Adrenal gland (tissue), 12 donors: ENCODE data around the gene ANKRD7. TPM values are rescaled to one million over a fixed set of nuclear protein-coding genes. Genes with fewer than 3 reads are reported as not detected.

Experiments used
- DNase-seq, 7 donors: peaks; one replicate each; pipeline ENCODE4 v3.0.0-alpha.2; 2019 to 2020
- H3K27ac ChIP-seq, 5 donors: fragments of 200-600 bp; sonication (generic) in 4 of 5; 1 replicate in 3 of 5; 2 replicates in 2 of 5; pipeline versions ENCODE4 v1.5.1 to v1.8.0; 2016 to 2020; ENCODE audit warnings: mild to moderate bottlenecking in 1 of 5
- H3K27me3 ChIP-seq: fragments of 200-600 bp; 2 replicates; pipeline ENCODE4 v1.8.0; 2021
- H3K36me3 ChIP-seq, 2 donors: fragments of 200-600 bp; replicated peaks in 1 of 2; 1 replicate in 1 of 2; 2 replicates in 1 of 2; pipeline versions ENCODE4 v1.5.1 to v1.8.0; 2018 to 2022
- H3K4me1 ChIP-seq, 2 donors: fragments of 200-600 bp; replicated peaks in 1 of 2; 1 replicate in 1 of 2; 2 replicates in 1 of 2; pipeline versions ENCODE4 v1.5.1 to v1.8.0; 2018 to 2021
- H3K4me3 ChIP-seq, 4 donors: fragments of 200-600 bp; sonication (generic) in 3 of 4; one replicate each; pipeline ENCODE4 v1.5.1; 2016 to 2018
- H3K9me3 ChIP-seq, 3 donors: fragments of 200-600 bp; sonication (generic) in 1 of 3; replicated peaks in 1 of 3; 1 replicate in 2 of 3; 2 replicates in 1 of 3; pipeline versions ENCODE4 v1.5.1 to v1.8.0; 2016 to 2021
- POLR2A ChIP-seq, 2 donors: fragments of 450-650 bp; IDR thresholded peaks; one replicate each; pipeline ENCODE4 v1.6.1; 2017; ENCODE audit warnings: antibody characterized with exemption in 2 of 2, mild to moderate bottlenecking in 2 of 2, moderate library complexity in 1 of 2
- WGBS, 4 donors: extraction: QIAGEN DNeasy Blood & Tissue Kit in 2 of 4; methylation state at CpG; one replicate each; pipeline versions ENCODE4 v1.1.5 to v1.1.7; 2013 to 2017; 5-methylcytosine and 5-hydroxymethylcytosine counted together
- intact Hi-C, 2 donors: fragments of 100-400 bp; cut with DNase I; formaldehyde crosslinking; loops; one replicate each; pipeline versions ENCODE4 v1.14.1 to v1.15.0; 2022 to 2023
- polyA plus RNA-seq, 3 donors: library from polyadenylated mRNA; stranded (reverse); fragments of 200-250 nt in 2 of 3; fragments of 350-450 nt in 1 of 3; fragmentation: Illumina TruSeq in 1 of 3; extraction: RNeasy Lipid Tissue Mini Kit (QIAGEN cat#74804) in 1 of 3; gene quantifications; one replicate each; pipeline ENCODE4 v1.2.3, GENCODE V29; 2013 to 2014
- total RNA-seq, 9 donors: library from RNA; depleted of rRNA in 4 of 9; stranded (reverse); fragments of >200 nt in 4 of 9; fragments of 120-200 nt in 1 of 9; fragmentation: NEBNext Ultra II Directional in 1 of 9; extraction: Animal tissue kit (Norgen Biotek cat#: 25700) in 1 of 9; gene quantifications; one replicate each; pipeline versions ENCODE4 v1.1.0 to v1.2.4, GENCODE V29; 2013 to 2023
- TF ChIP-seq, protein P1 (sequence below), 6 experiments: fragments of 450-650 bp in 4 of 6; fragments of 200-600 bp in 2 of 6; sonication (generic) in 1 of 6; IDR thresholded peaks; 1 replicate in 5 of 6; 2 replicates in 1 of 6; pipeline versions ENCODE4 v1.5.1 to v1.8.0; 2016 to 2021; ENCODE audit warnings: antibody characterized with exemption in 6 of 6, mild to moderate bottlenecking in 2 of 6, moderate library complexity in 1 of 6
- donor health status: healthy with polysubstance abuse.
- donor health status: Bipolar disorder and iron deficiency.
- donor health status: DM: yes; HTN: yes; CAD: no.
- donor health status: DM: no; HTN: no; CAD: no.
- donor health status: DM: no; HTN: no; CAD: no.
- donor health status: DM: yes; HTN: yes; CAD: no.

ANKRD7 gene
- total and polyA plus RNA-seq, 12 donors = 0.48 to 9.4 (median 1.2) TPM; not detected in 1

DNA sequence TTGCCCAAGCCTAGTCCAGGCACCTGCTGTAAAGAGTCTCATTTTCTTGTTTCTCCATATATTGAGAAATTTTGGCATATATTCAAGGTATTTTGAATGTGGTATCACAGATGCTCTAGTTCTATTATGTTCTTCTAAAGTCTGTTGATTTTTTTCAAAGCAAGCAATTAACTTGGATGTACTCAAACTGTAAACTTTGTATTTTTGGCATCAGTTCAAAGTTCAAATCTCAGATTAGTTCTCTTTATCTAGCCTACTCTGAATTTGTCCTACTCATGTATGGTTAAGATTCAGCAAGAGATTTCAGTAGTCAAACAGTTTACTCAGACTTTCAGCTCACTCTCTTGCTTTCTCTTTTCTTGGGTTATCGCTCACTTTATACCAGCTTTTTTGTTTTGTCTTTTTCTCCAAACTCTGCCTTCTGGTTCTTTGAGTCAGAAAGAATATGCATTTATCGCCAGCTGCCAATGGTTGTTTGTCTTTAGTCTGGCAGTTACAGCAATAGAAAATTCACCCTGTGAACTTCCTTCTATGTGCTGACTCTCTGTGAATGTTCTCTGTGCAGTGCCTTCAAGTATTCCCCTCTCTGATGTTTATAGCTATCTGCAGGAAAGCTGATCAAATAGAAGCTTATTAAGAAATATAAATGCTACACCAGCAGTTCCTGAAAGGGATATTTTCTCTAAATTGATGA lies 56.0 kb downstream of the ANKRD7 start:
- intact Hi-C loops = no loop called here
- 54 to 70% (median 59%) methylated on average over 2 of the region's 2 CpGs for WGBS, 4 donors
- TF ChIP-seq, protein P1, sequence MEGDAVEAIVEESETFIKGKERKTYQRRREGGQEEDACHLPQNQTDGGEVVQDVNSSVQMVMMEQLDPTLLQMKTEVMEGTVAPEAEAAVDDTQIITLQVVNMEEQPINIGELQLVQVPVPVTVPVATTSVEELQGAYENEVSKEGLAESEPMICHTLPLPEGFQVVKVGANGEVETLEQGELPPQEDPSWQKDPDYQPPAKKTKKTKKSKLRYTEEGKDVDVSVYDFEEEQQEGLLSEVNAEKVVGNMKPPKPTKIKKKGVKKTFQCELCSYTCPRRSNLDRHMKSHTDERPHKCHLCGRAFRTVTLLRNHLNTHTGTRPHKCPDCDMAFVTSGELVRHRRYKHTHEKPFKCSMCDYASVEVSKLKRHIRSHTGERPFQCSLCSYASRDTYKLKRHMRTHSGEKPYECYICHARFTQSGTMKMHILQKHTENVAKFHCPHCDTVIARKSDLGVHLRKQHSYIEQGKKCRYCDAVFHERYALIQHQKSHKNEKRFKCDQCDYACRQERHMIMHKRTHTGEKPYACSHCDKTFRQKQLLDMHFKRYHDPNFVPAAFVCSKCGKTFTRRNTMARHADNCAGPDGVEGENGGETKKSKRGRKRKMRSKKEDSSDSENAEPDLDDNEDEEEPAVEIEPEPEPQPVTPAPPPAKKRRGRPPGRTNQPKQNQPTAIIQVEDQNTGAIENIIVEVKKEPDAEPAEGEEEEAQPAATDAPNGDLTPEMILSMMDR (IDR thresholded peaks at IDR 0.05) = no peak
- no peak for TF ChIP-seq POLR2A (IDR thresholded peaks at IDR 0.05)
- Histone ChIP-seq H3K4me1 (no peaks in the 10 kb centered on the region), H3K27me3 (no peaks in the 10 kb centered on the region), H3K4me3 (no peak overlapping the region), H3K9me3 (no peaks in the 10 kb centered on the region), H3K27ac (no peak overlapping the region), H3K36me3 (no peaks in the 10 kb centered on the region)
- DNase-seq = no peak

- H3K27ac ChIP-seq = no peak overlapping the region
These were observed 56.7 kb downstream of the ANKRD7 start for GRCh38 chr7:118281196-118281595.

GRCh38 chr7:118285358-118285757 lies 60.9 kb downstream of the ANKRD7 start:
- TF ChIP-seq, protein P1 (IDR thresholded peaks at IDR 0.05) = no peak
- TF ChIP-seq POLR2A (IDR thresholded peaks at IDR 0.05) = no peak
- no peaks in the 10 kb centered on the region for H3K4me1 ChIP-seq
- H3K27ac ChIP-seq = no peak overlapping the region
- no peak overlapping the region for H3K4me3 ChIP-seq
- no peak for DNase-seq
- no peaks in the 10 kb centered on the region for H3K36me3 ChIP-seq
- intact Hi-C loops = no loop called here
- H3K27me3 ChIP-seq = no peaks in the 10 kb centered on the region
- H3K9me3 ChIP-seq = no peaks in the 10 kb centered on the region

More at GRCh38 chr7:118281196-118281595, 56.7 kb downstream of the ANKRD7 start:
- intact Hi-C loops = no loop called here
- no peaks in the 10 kb centered on the region for H3K27me3 ChIP-seq
- no peak for DNase-seq
- 37 to 61% (median 44%) methylated on average over 3 of the region's 3 CpGs for WGBS, 4 donors
- TF ChIP-seq, protein P1 (IDR thresholded peaks at IDR 0.05) = no peak
- TF ChIP-seq POLR2A (IDR thresholded peaks at IDR 0.05) = no peak
- H3K4me1 ChIP-seq = no peaks in the 10 kb centered on the region
- no peaks in the 10 kb centered on the region for H3K36me3 ChIP-seq
- H3K4me3 ChIP-seq = no peak overlapping the region
- no peaks in the 10 kb centered on the region for H3K9me3 ChIP-seq

GRCh38 chr7:118286131-118286530 lies 61.6 kb downstream of the ANKRD7 start:
- Histone ChIP-seq H3K9me3 (no peaks in the 10 kb centered on the region), H3K27ac (no peak overlapping the region), H3K36me3 (no peaks in the 10 kb centered on the region), H3K27me3 (no peaks in the 10 kb centered on the region), H3K4me1 (no peaks in the 10 kb centered on the region), H3K4me3 (no peak overlapping the region)
- DNase-seq = no peak
- intact Hi-C loops = no loop called here
- TF ChIP-seq, protein P1 (IDR thresholded peaks at IDR 0.05) = no peak
- no peak for TF ChIP-seq POLR2A (IDR thresholded peaks at IDR 0.05)
- 88 to 100% (median 97%) methylated on average over 1 to 2 of the region's 2 CpGs; no CpG with 5 or more reads in 1 of the 4 donors for WGBS, 4 donors
